GM12891 (cell line): ENCODE data around the gene METRN.

Experiments used
- PAX5 ChIP-seq: IDR thresholded peaks from 2 replicates; pipeline ENCODE4 v1.6.1; 2011; ENCODE audit warnings: low read length, moderate library complexity, mild to moderate bottlenecking; ENCODE audit not compliant: insufficient read depth, severe bottlenecking
- POLR2A ChIP-seq: IDR thresholded peaks from 2 replicates; pipeline ENCODE4 v1.6.1; 2011; ENCODE audit warnings: low read depth, low read length, control low read depth
- SPI1 ChIP-seq: IDR thresholded peaks from 2 replicates; pipeline ENCODE4 v1.6.1; 2011; ENCODE audit warnings: low read depth, low read length, control low read depth
- TAF1 ChIP-seq: IDR thresholded peaks from 2 replicates; pipeline ENCODE4 v1.6.1; 2011; ENCODE audit warnings: low read depth, low read length, control low read depth

DNA sequence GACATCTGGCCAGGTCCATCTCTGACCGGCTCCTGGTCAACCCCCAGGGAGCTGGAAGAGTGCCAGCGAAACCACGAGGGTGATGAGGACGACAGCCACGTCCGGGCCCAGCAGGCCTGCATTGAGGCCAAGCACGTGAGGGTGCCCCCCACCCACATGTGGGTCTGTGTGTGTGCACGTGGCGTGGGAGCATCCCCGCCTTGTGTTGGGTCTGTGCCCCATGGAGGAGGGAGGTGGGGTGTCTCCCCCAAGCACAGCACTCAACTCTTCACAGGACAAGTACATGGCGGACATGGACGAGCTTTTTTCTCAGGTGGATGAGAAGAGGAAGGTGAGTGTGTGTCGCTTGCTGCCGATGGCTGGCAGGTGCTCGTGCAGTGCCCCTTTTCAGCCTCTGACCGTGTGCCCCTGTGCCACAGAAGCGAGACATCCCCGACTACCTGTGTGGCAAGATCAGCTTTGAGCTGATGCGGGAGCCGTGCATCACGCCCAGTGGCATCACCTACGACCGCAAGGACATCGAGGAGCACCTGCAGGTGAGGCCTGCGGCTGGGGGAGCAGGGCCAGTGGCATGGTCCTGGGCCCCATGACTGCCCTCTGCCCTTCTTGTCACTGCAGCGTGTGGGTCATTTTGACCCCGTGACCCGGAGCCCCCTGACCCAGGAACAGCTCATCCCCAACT, 33.0 kb upstream of the METRN start:
- no peak for TF ChIP-seq SPI1
- TF ChIP-seq TAF1: no peak
- 0 out of 2 replicates have a peak, but pooled peaks have one; percentile 16 for TF ChIP-seq POLR2A
- no peak for TF ChIP-seq PAX5
